Testis (tissue), 2 donors: ENCODE results near the gene SPINDOC.

ENCODE experiments used
- POLR2A ChIP-seq: fragments of 450-650 bp; IDR thresholded peaks from one replicate; pipeline ENCODE4 v1.6.1; 2017; ENCODE audit warnings: antibody characterized with exemption, mild to moderate bottlenecking, moderate library complexity
- TF ChIP-seq, protein P1 (sequence below), 3 experiments: fragments of 450-650 bp in 2 of 3; fragments of 200-600 bp in 1 of 3; sonication (generic) in 1 of 3; IDR thresholded peaks; one replicate each; pipeline ENCODE4 v1.5.1; 2016 to 2019; ENCODE audit warnings: antibody characterized with exemption in 3 of 3, mild to moderate bottlenecking in 2 of 3, moderate library complexity in 1 of 3

DNA sequence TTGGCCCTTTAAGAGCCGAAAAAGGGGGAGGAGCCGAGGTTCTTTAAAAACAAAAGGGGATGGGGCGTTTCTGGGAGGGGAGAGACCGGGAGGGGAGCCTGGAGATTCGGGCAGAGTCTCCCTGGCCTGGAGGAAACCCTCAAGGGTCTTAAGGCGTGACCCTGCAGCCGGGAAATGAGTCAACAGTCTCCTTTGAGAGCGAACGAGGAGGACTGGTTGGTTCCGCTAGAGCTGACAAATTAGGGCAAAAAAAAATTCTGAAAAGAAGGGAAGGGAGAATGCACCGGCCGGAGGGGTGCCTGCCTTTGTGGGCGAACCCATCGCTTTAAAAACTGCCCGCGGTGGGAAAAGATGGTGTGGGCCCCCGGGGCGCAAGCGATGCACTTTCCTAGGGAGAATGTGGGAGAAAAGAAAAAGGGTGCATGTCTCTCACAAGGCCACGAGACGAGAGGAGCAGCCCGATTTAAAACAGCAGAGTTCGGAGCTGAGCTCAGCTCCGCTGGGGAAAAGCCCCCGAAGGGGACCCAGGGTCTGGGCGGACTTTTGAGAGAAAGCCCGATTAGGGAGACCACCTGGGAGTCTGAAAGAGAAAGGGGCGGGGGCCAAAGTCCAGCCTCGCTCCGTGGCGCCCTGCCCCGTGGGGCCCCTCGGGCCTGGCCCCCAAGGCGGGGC is 45.6 kb upstream of the SPINDOC start:
- TF ChIP-seq, protein P1, sequence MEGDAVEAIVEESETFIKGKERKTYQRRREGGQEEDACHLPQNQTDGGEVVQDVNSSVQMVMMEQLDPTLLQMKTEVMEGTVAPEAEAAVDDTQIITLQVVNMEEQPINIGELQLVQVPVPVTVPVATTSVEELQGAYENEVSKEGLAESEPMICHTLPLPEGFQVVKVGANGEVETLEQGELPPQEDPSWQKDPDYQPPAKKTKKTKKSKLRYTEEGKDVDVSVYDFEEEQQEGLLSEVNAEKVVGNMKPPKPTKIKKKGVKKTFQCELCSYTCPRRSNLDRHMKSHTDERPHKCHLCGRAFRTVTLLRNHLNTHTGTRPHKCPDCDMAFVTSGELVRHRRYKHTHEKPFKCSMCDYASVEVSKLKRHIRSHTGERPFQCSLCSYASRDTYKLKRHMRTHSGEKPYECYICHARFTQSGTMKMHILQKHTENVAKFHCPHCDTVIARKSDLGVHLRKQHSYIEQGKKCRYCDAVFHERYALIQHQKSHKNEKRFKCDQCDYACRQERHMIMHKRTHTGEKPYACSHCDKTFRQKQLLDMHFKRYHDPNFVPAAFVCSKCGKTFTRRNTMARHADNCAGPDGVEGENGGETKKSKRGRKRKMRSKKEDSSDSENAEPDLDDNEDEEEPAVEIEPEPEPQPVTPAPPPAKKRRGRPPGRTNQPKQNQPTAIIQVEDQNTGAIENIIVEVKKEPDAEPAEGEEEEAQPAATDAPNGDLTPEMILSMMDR (IDR thresholded peaks at IDR 0.05), result no peak
- TF ChIP-seq POLR2A, result no peak
